Stomach (tissue), 9 donors: ENCODE measurements around the gene SDHA. TPM values are rescaled to one million over a fixed set of nuclear protein-coding genes. Genes with fewer than 3 reads are reported as not detected.
"Not testable (repeated sequence)": the region's sequence is repeated elsewhere in the genome, so short reads cannot be mapped to it uniquely, and the experiment has no call there.

Source experiments
- DNase-seq, 2 donors: peaks; one replicate each; pipeline versions ENCODE4 v3.0.0 to v3.0.0-alpha.2; 2013 to 2019
- H3K27ac ChIP-seq, 5 donors: fragments of 200-600 bp in 4 of 5; sonication (generic) in 4 of 5; one replicate each; pipeline ENCODE4 v1.5.1; 2013 to 2019; ENCODE audit warnings: mild to moderate bottlenecking in 1 of 5, moderate library complexity in 1 of 5
- H3K27me3 ChIP-seq, 3 donors: fragments of 200-600 bp; sonication (generic); one replicate each; pipeline ENCODE4 v1.5.1; 2017 to 2019; ENCODE audit warnings: mixed run types in 1 of 3
- H3K36me3 ChIP-seq, 4 donors: fragments of 200-600 bp; sonication (generic); 1 replicate in 3 of 4; 2 replicates in 1 of 4; pipeline ENCODE4 v1.5.1; 2016 to 2019
- H3K4me1 ChIP-seq, 4 donors: fragments of 200-600 bp; sonication (generic); one replicate each; pipeline ENCODE4 v1.5.1; 2016 to 2019
- H3K4me3 ChIP-seq, 4 donors: fragments of 200-600 bp; sonication (generic) in 3 of 4; one replicate each; pipeline ENCODE4 v1.5.1; 2016 to 2019; ENCODE audit warnings: mild to moderate bottlenecking in 1 of 4
- H3K9me3 ChIP-seq, 4 donors: fragments of 200-600 bp; sonication (generic); one replicate each; pipeline ENCODE4 v1.5.1; 2016 to 2019
- CTCF ChIP-seq, 7 experiments: fragments of 450-650 bp in 4 of 7; fragments of 200-600 bp in 3 of 7; sonication (generic) in 3 of 7; IDR thresholded peaks; one replicate each; pipeline ENCODE4 v1.5.1; 2016 to 2019; ENCODE audit warnings: antibody characterized with exemption in 7 of 7, control low read depth in 2 of 7, mild to moderate bottlenecking in 1 of 7
- EP300 ChIP-seq: sonication (generic); formaldehyde crosslinking; IDR thresholded peaks from one replicate; pipeline ENCODE4 v1.6.1; 2017; ENCODE audit warnings: antibody characterized with exemption
- POLR2A ChIP-seq, 4 donors: fragments of 450-650 bp; IDR thresholded peaks; one replicate each; pipeline ENCODE4 v1.6.1; 2016; ENCODE audit warnings: antibody characterized with exemption in 4 of 4, control low read depth in 2 of 4, mild to moderate bottlenecking in 1 of 4, moderate library complexity in 1 of 4
- POLR2AphosphoS5 ChIP-seq, 3 donors: sonication (generic); formaldehyde crosslinking; IDR thresholded peaks; one replicate each; pipeline ENCODE4 v1.6.1; 2016; ENCODE audit warnings: antibody characterized with exemption in 3 of 3
- WGBS, 5 donors: extraction: QIAGEN DNeasy Blood & Tissue Kit in 3 of 5; methylation state at CpG; one replicate each; pipeline versions ENCODE4 v1.1.5 to v1.1.7; 2013 to 2018; 5-methylcytosine and 5-hydroxymethylcytosine counted together
- intact Hi-C: fragments of 100-400 bp; cut with DNase I; formaldehyde crosslinking; loops from one replicate; pipeline ENCODE4 v1.15.1; 2023; ENCODE audit warnings: low total_unique reads
- polyA plus RNA-seq, 3 donors: library from polyadenylated mRNA; stranded (reverse); fragments of 200-250 nt; gene quantifications; one replicate each; pipeline ENCODE4 v1.2.3, GENCODE V29; 2013
- total RNA-seq, 5 donors: library from RNA; depleted of rRNA; stranded (reverse); fragments of >200 nt; gene quantifications; one replicate each; pipeline versions ENCODE4 v1.1.0 to v1.2.3, GENCODE V29; 2014 to 2016
- donor health status: healthy with polysubstance abuse.
- donor health status: Bipolar disorder and iron deficiency.
- donor health status: healthy.

SDHA gene
- total and polyA plus RNA-seq, 8 donors: 78.8 to 509 (median 111) TPM

- H3K36me3 ChIP-seq: peaks cover 71 to 100% (median 99%) of the 10 kb centered on the region in 4 donors
- no peak overlapping the region for H3K4me3 ChIP-seq
- WGBS, 5 donors: 82 to 91% (median 89%) methylated on average over 13 of the region's 13 CpGs
- H3K27ac ChIP-seq: no peak overlapping the region
- no peaks in the 10 kb centered on the region for H3K9me3 ChIP-seq
- intact Hi-C loops: no loop called here
- no peak for DNase-seq
- H3K27me3 ChIP-seq: no peaks in the 10 kb centered on the region
- TF ChIP-seq EP300 (no peak), POLR2AphosphoS5 (IDR thresholded peaks at IDR 0.05) (no peak)
- H3K4me1 ChIP-seq: no peaks in the 10 kb centered on the region
Observed at GRCh38 chr5:231661-232060, 13.5 kb downstream of the SDHA start.

- H3K27me3 ChIP-seq, H3K4me3 ChIP-seq, H3K4me1 ChIP-seq, intact Hi-C loops, H3K9me3 ChIP-seq, H3K27ac ChIP-seq, DNase-seq: not testable (repeated sequence)
- H3K36me3 ChIP-seq: peaks cover 62 to 98% (median 97%) of the 10 kb centered on the region in 4 donors
- 93 to 97% (median 95%) methylated on average over 20 of the region's 20 CpGs for WGBS, 5 donors
Observed at GRCh38 chr5:233426-233825, 15.3 kb downstream of the SDHA start.

GRCh38 chr5:234450-234849, 16.3 kb downstream of the SDHA start:
- WGBS, 5 donors: 82 to 96% (median 92%) methylated on average over 8 of the region's 8 CpGs
- Histone ChIP-seq H3K4me1 (no peaks in the 10 kb centered on the region), H3K36me3 (peaks cover 58 to 98% (median 97%) of the 10 kb centered on the region in 4 donors)

GRCh38 chr5:235527-235926, 17.4 kb downstream of the SDHA start:
- H3K9me3 ChIP-seq, H3K4me1 ChIP-seq, intact Hi-C loops, H3K27me3 ChIP-seq, H3K27ac ChIP-seq, H3K4me3 ChIP-seq, DNase-seq: not testable (repeated sequence)
- WGBS, 5 donors: 96 to 99% (median 98%) methylated on average over 5 to 9 of the region's 9 CpGs
- H3K36me3 ChIP-seq: peaks cover 62 to 98% (median 97%) of the 10 kb centered on the region in 4 donors

More at GRCh38 chr5:234450-234849, 16.3 kb downstream of the SDHA start:
- H3K27me3 ChIP-seq: no peaks in the 10 kb centered on the region
- H3K9me3 ChIP-seq: no peaks in the 10 kb centered on the region
- no peak for DNase-seq
- intact Hi-C loops: no loop called here
- H3K4me3 ChIP-seq: no peak overlapping the region
- TF ChIP-seq POLR2AphosphoS5 (IDR thresholded peaks at IDR 0.05): no peak
- no peak for TF ChIP-seq POLR2A (IDR thresholded peaks at IDR 0.05)
- TF ChIP-seq CTCF (IDR thresholded peaks at IDR 0.05): no peak
- no peak for TF ChIP-seq EP300
- H3K27ac ChIP-seq: no peak overlapping the region

- intact Hi-C loops, H3K4me3 ChIP-seq, H3K4me1 ChIP-seq, DNase-seq, H3K9me3 ChIP-seq, H3K27ac ChIP-seq, H3K27me3 ChIP-seq: not testable (repeated sequence)
- peaks cover 73 to 98% (median 97%) of the 10 kb centered on the region in 4 donors for H3K36me3 ChIP-seq
- 95 to 98% (median 96%) methylated on average over 7 to 8 of the region's 8 CpGs for WGBS, 5 donors
Observed at GRCh38 chr5:237931-238330, 19.8 kb downstream of the SDHA start.

GRCh38 chr5:240550-240949, 22.4 kb downstream of the SDHA start:
- DNase-seq, H3K4me1 ChIP-seq, H3K4me3 ChIP-seq, H3K27ac ChIP-seq, intact Hi-C loops, H3K9me3 ChIP-seq, H3K27me3 ChIP-seq: not testable (repeated sequence)
- H3K36me3 ChIP-seq: peaks cover 59 to 98% (median 96%) of the 10 kb centered on the region in 4 donors
- 96 to 99% (median 98%) methylated on average over 7 of the region's 7 CpGs for WGBS, 5 donors

GRCh38 chr5:241045-241669, 23.0 kb downstream of the SDHA start:
- intact Hi-C loops, H3K27ac ChIP-seq, H3K9me3 ChIP-seq, H3K4me1 ChIP-seq, DNase-seq, H3K4me3 ChIP-seq, H3K27me3 ChIP-seq: not testable (repeated sequence)
- WGBS, 5 donors: 91 to 96% (median 95%) methylated on average over 11 to 13 of the region's 13 CpGs
- peaks cover 55 to 98% (median 96%) of the 10 kb centered on the region in 4 donors for H3K36me3 ChIP-seq

- H3K9me3 ChIP-seq, H3K4me3 ChIP-seq, H3K27me3 ChIP-seq, DNase-seq, H3K4me1 ChIP-seq, H3K27ac ChIP-seq, intact Hi-C loops: not testable (repeated sequence)
- WGBS, 5 donors: 75 to 88% (median 81%) methylated on average over 12 of the region's 12 CpGs
- peaks cover 57 to 100% (median 96%) of the 10 kb centered on the region in 4 donors for H3K36me3 ChIP-seq
Observed at GRCh38 chr5:243683-244367, 25.7 kb downstream of the SDHA start.

- H3K9me3 ChIP-seq, H3K4me1 ChIP-seq, H3K27me3 ChIP-seq, intact Hi-C loops, H3K4me3 ChIP-seq, H3K27ac ChIP-seq, DNase-seq: not testable (repeated sequence)
- H3K36me3 ChIP-seq: peaks cover 57 to 100% (median 96%) of the 10 kb centered on the region in 4 donors
- WGBS, 5 donors: 89 to 97% (median 96%) methylated on average over 5 of the region's 5 CpGs
Observed at GRCh38 chr5:245717-246116, 27.6 kb downstream of the SDHA start.

- H3K4me1 ChIP-seq, H3K4me3 ChIP-seq, DNase-seq, H3K27me3 ChIP-seq, H3K9me3 ChIP-seq, H3K27ac ChIP-seq, intact Hi-C loops: not testable (repeated sequence)
- H3K36me3 ChIP-seq: peaks cover 44 to 97% (median 93%) of the 10 kb centered on the region in 4 donors
- WGBS, 5 donors: 76 to 94% (median 85%) methylated on average over 3 to 9 of the region's 9 CpGs
Observed at GRCh38 chr5:250396-250795, 32.3 kb downstream of the SDHA start.
